ENCODE measurements around the gene SCD.

Gene SCD

DNA sequence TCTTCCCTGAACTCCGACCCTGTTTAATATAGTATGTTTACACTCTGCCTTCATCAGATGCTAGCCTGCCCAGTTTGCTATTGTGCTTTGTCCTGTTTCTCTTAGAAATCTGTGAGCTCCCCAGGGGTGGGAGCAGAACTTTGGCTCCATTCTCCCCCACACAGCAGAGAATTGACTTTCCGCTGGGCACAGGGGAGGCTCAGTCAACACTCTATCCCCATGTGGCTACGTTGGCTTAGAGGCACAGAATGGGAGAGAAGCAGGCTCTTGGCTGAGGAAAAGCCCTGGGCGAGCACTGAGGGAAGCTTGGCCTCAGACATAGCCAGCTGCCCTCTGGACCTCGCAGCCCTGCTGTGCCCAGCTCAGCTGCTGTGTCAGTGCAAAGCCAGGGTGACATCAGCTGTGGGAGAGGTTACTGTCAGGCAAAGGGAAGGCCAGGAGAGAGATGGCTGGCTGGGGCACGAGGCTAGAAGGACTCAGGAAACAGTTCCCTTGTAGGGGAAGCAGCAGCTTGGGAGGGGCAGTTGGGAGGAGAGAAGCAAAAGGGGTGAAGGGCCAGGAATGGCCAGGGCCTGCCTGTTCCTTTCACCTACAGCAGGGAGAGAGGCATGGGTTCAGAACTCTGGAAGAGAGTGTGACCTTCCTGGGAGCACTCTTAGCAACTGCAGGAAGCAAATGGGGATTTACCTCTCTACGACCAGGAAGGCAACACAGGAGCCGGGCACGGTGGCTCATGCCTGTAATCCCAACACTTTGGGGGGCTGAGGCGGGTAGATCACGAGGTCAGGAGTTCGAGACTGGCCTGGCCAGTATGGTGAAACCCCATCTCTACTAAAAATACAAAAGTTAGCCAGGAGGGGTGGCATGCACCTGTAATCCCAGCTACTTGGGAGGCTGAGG lies 5.8 kb upstream of the SCD start:
- DNase-seq, result no peak

DNA sequence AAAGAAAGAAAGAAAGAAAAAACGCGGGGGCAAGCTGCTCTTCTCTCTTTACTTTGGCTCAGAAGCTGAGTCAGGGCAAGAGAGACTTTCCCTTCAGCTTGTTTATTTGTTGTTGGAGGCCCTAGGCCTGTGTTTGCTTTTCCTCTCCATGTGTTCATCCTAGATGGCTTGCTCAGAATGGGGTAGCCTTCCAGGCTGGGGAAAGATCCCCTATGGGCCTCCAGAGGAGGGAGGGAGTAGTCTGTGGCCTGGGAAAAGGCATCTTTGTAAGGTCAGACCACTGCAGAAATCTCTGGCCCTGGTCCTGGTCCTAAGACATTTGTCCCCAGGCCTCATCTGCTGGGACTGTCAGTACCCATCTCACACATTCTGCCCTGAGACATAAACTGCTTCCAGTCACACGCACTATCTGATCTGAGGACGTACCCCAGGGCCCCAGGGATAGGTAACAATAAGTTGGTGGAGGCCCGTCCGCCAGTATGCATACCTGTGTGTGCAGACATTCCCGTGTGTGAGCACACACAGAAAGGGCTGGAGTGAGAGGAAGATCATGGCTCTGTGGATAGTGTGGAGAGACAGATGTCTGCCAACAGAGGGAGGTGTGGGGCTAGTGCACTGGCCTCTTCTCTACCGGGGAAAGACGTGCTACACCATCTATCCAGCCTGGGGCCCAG lies 4.9 kb upstream of the SCD start:
- DNase-seq, result no peak

DNA sequence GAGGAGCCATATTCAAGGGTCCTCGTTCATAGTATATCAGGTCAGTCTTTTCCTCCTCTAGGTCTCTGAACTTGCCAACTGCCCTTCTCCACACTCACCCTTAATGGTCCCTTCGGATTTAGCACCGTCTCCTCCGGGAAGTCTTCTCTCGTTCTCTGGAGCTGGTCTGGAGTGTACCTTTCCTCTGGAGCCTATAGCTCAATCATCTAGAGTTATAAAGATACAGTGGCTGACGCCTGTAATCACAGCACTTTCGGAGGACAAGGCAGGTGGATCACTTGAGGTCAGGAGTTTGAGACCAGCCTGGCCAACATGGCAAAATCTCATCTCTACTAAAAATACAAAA lies 4.4 kb upstream of the SCD start:
- DNase-seq, result no peak

DNA sequence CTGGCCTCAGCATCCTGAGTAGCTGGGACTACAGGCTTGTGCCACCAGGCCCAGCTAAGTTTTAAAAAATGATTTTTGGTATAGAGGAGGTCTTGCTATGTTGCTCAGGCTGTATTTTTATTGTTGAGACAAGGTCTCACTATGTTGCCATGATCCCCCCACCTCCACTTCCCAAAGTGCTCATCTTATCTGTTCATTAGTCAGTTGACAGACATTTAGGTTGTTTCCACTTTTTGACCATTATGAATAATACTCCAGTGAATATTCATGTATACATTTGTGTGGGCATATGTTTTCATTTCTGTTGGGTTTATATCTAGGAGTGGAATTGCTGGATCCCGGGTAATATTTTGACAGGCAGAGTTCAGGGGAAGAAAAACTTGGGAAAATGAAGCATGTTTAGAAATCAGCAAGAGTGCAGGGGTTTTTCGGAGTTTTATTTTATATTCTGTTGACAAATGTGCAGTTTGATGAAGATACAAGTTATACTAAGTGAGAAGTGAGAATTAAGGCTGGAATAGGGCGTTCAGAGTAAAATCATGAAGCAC lies 2.7 kb upstream of the SCD start:
- no peak for DNase-seq

DNA sequence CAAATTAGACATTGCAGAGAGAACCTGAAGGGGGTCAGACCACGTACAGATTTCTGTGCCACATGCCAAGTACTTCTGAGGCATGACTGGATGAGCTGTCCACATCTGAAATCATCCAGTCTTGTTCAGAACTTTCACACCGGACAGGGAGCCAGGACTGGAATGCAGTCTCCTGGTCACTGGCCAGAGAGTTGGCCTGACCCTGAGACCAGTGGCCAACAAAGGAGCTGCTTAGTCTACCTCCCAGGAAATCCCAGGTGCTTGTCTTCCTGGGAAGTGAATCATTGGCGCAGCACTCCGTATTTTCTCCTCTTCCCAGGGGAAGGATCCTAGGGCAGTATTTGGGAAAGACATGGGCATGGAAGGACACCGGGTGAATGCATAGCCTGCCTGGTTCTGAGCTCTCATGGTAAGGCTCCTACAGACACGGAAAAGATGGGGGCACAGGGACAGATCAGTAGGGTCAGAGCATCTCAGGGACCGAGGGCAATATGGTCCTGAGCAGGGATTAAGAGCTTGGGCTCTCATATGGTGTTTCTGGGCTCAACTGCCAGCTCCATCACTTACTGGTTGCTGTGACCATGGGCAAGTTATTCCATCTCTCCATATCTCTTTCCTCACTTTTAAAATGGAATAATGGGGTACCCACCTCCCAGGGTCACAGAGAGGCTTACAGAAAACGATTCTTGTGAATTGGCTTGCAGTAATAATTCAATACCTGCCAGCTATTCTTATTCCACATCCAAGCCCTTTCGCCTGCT lies 1.3 kb upstream of the SCD start:
- no peak for DNase-seq

DNA sequence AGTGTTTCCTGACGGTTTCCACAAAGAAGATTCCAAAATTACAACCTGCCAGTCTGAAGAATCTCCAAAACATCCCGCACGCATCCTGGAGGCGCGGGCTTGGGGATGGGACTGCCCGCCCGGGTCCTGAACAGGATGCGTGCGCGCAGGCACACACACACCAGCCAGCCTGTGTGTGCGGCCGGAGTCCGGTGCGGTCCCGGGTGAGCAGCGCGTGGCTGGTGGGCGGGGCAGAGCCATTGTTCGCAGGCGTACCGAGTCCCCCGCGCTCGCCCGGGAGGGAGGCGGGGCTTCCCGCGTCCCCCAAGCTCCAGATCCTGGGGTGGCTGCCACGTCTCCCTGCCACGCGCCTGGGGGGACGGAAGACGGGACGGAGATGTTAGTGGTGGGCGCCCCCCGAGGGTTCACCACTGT lies 675 bp upstream of the SCD start:
- no peak for DNase-seq

DNA sequence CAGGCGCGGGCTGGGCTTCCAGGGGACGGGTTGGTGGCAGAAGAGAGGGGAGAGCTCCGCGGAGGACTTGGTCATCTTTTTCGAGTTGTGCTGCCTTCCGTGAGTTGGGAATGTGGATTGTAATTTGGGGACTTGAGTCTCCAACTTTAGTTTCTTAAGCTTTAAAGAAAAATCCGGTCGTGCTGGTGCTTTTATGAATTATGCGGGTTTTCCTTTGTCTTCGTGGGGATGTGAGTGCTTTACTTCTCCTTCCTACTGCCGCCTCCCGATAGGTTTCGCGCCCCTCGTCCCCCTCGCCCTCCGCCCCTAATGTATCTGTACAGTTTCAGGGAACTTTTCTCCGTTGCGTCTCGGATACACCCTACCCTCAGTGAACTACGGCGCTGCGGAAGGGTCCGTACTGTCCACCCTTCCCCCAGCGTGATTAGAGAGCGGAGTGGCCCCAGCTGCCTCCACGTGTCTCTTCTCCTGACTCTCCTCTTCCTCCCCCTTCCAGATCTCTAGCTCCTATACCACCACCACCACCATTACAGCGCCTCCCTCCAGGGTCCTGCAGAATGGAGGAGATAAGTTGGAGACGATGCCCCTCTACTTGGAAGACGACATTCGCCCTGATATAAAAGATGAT lies 649 bp downstream of the SCD start:
- DNase-seq, result no peak

DNA sequence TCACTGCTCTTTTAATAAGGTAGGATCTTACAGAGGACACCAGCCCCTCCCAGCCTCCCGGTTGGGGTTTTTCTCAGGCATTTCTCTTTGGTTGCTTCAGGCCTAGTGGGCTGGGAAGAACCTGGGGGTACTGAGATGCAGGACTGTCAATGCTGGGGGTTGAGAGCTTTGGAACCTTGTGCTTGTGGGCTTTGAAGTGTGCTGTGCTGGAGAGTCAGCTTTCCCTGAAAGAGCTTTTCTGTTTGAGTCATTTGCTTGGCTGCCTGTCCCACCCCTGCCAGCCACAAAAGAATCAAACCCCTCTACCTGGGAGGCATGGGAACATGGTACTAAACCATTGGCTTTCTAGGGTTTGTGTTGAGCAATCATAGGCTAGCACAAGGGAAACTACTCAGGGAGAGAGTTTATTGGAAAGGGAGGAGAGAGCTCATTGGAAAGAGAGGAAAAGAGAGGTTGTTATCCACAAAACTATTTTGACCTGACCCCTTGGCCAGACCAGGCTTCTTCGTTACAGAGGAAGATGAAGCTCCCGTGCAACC lies 1.4 kb downstream of the SCD start:
- DNase-seq, result no peak

DNA sequence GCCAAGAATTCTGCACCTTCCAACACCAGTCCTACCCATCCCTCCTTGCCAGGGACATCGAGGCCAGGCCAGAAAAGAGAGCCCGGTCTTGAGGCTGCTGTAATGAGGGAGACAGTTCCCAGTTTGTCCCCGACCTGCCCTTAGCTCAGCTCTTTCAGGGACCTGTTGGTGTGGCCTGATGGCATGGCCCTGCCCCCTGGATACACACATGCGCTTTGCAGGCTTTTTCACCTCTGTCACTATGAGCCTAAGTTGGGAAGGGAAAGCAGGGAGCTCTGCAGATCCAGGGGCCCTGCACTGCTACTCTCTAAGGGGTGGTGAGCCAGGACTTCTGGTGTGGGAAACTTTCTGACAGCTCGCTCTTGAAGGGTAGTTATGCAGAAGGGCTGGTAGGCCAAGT lies 2.1 kb downstream of the SCD start:
- no peak for DNase-seq

DNA sequence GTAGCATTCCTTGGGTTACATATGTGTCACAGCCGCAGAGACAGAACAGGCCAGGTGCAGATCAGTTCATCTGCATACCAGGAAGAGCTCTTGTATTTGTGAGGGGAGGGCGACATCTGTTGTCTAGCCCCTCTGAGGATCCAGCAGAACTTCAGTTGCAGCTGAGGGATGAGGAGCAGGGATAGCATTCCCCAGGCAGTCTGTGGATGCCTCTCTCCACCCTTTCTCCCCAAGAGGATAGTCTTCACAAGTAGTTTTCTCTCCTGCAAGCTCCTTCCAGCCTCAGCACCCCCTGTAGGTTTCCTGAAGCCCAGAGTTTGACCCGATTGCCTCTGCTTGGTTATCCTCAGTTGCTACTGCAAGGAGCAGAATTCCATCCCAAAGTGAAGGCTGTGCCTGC lies 2.6 kb downstream of the SCD start:
- no peak for DNase-seq

DNA sequence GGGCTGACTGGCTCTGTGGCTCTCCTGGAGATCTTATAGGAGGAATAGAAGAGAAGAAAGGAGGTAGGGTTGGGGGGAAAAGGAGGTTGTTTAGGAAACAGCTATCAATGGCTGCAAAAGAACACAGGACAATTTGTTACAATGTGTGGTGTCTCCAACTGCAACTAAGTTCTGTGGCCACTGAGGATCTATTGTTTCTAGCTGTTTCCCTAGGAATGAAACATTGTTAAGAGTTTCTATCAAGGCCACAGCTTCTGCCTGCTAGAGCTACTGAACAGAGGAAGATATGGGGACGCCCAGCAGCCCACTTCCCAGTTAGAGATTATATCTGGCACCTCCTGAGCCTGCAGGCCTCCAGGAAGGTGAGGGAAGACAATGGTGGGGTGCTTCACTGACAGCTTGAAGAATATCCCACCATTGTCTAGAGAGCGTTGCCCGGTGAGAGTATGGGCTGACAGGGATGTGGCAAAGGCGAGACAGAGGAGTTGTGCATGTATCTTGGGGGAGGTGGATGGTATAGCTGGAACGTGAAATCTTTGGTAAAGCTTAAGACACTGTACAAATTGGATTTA lies 4.0 kb downstream of the SCD start:
- DNase-seq, result no peak

DNA sequence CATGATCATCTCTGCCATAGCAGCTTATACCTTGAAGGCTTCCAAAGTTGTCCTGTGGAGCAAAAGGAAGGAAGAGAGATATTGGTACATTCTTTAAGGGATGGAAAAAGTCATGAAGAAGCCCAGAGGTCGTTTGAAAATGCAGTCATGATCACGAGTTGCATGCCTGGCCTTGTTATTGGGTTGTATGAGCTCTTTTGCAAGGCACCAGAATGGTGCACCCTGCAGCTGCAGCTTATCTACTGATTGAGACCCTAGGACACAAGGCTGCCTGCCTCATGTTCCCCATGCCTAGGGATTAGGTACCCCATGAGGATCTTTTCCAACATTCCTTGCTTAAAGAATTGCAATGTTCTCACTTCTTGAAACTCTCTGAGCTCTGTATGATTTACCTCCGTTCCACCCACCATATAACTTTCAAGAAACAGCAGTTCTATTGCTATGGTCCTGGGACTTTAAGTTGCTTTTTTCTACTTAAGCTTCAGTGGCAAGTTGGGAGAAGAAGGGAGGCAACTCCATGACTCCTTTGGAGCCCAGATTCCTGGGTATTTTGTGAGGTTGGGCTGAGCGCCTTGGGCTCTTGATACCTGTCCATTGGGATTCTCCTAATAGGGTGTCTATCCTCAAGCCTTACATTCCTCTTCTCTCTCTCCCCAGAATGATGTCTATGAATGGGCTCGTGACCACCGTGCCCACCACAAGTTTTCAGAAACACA lies 6.9 kb downstream of the SCD start:
- DNase-seq, result no peak

DNA sequence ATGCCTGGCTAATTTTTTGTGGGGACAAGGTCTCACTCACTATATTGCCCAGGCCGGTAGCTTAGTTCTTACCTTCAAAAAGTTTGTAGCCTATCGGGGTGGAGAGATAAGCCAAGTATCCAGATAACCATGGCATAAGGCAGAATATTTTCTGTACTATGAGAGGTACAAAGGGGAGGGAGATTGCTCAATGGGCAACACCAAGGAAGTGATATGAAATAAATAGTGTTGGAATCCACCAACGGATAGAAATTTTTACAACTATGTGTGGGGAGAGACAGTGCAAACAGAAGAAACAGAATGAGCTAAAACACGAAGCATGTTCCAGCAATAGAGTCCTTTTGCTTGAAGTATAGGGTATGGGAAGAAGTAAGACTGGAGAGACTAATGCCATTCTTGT lies 8.1 kb downstream of the SCD start:
- no peak for DNase-seq

DNA sequence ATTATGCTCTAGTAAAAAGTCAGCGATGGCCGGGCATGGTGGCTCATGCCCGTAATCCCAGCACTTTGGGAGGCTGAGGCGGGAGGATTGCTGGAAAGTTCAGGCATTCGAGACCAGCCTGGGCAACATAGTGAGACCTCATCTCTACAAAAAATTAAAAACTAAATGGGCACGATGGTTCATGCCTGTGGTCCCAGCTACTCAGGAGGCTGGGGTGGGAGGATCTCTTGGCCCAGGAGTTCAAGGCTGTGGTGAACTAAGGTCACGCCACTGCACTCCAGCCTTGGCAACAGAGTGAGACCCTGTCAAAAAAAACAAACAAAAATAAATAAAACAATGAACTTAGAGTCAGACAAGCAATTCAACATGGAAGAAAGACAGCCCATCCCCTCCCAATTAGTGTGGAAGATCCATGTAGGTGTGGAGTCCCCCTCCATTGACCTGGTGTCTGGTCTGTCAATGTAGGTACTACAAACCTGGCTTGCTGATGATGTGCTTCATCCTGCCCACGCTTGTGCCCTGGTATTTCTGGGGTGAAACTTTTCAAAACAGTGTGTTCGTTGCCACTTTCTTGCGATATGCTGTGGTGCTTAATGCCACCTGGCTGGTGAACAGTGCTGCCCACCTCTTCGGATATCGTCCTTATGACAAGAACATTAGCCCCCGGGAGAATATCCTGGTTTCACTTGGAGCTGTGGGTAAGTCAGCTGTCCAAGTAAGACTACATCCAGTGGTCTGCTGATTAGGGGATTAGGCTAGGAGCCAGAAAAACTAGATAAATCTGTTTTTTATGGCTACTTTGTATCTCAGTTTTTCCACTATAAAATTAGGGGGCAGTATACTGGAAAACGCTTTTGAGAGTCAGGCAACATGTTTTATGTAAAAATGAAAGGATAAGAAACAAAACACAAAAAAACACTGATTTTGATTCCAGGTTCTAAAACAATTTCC lies 9.3 kb downstream of the SCD start:
- DNase-seq, result no peak

DNA sequence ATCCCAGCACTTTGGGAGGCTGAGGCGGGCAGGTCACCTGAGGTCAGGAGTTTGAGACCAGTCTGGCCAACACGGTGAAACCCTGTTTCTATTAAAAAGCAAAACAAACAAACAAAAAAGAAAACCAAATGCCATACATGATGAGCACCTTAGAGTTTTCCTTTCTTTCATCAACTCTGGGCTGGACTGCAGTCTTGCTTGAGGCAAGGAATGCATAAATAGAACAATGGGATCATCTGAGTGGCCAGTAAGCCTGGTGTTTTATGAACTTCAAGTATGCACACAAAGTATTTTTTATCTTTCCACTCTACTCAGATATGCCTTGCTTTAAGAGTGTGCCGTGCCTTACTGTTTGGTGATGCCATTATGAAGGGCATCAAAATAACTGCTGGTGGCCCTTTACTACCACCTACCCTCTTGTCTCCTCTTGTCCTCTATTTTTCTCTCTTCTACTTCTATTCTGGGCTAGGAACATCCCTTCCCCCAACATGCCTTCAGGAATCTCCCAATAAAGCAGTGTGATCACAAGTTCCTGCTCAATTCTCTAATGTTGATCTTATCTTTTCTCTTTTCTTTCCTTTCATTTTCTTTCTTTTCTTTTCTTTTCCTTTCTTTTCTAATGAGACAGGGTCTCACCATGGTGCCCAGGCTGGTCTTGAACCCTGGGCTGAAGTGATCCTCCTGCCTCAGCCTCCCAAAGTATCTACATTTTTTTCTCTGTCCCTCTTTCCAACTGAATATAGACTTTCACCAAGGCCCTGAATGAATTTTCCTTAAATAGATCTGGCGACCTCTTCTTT lies 10.2 kb downstream of the SCD start:
- no peak for DNase-seq

DNA sequence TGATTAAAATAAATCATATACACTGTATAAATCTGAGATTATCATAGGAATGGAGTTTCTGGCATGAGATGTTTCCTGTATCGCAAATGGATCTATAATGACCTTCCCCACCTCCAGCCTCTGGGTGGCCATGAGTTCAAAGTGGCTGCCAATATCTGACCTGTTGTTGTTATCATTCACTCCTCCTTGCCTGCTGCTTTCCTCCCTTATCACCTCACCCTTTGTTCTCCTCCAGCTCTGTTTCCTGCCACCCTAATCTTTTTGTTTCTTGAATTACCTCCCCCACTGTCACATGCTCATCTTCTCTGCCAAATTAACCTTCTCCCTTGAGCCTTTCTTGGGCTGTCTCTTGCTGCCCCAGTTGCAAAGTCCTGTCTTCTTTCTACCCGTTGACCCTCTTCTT lies 12.0 kb downstream of the SCD start:
- DNase-seq, result no peak

DNA sequence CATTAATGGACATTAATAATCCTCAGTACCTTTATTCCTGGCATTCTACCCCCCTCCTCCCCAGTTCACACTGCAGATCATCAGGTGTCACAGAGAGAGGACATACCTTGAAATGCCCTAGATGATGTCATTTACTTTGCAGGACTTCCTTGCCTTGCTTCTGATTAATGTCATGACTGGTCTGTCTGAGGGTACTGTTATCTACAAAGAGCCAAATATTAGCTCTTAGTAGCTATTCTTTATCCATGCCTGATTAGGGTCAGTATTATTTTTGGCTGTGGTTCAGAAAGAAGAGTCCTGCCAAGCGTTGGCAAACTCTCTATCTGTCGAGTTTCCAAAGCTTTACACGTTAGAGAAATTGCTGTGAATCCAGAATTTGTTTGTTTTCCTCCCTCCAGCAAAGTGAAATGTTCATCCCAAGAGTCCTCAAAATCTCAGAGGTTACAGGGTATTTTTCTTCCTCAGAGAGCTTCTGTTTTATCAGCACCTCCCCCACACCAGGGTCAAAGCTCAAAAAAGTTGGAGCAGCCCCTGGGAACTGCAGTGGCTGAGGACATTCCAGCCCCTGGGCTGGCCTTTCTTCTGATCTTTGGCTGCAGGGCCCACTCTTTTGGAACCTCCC lies 12.6 kb downstream of the SCD start:
- DNase-seq, result no peak

DNA sequence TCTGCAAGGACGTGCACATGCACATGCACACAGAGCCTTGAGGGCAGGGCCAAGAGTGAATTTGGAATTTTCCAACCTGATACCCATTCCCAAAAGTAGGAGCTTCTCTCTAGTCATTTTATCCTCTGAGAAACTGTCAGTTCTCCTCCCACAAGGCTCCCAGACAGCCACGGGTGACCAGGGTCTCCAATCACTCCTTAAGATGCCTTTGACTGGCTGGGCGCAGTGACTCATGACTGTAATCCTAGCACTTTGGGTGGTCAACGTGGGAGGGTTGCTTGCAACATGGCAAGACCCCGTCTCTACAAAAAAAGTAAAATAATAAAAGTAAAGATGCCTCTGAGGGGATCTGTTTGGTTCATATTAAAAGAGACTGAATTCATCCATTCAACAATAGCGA lies 13.2 kb downstream of the SCD start:
- no peak for DNase-seq

Data from cerebellar nuclear complex (tissue), 1 donor.